Spleen (tissue), 11 donors: Measurements from ENCODE around the gene CRYBB2. TPM values are rescaled to one million over a fixed set of nuclear protein-coding genes. Genes with fewer than 3 reads are reported as not detected.

Source experiments
- DNase-seq: peaks from one replicate; pipeline ENCODE4 v3.0.0-alpha.2; 2020
- H3K27ac ChIP-seq, 8 donors: fragments of 200-600 bp; sonication (generic) in 7 of 8; 1 replicate in 4 of 8; 2 replicates in 4 of 8; pipeline versions ENCODE4 v1.5.0 to v1.8.0; 2016 to 2021; ENCODE audit warnings: inconsistent platforms in 4 of 8, mild to moderate bottlenecking in 4 of 8, moderate library complexity in 1 of 8
- H3K27me3 ChIP-seq, 7 donors: fragments of 200-600 bp; sonication (generic) in 6 of 7; replicated peaks in 1 of 7; 1 replicate in 4 of 7; 2 replicates in 3 of 7; pipeline versions ENCODE4 v1.5.0 to v1.8.0; 2016 to 2021; ENCODE audit warnings: inconsistent platforms in 3 of 7, mild to moderate bottlenecking in 1 of 7
- H3K36me3 ChIP-seq, 6 donors: fragments of 200-600 bp; sonication (generic) in 5 of 6; 1 replicate in 4 of 6; 2 replicates in 2 of 6; pipeline versions ENCODE4 v1.5.0 to v1.8.0; 2016 to 2021; ENCODE audit warnings: inconsistent platforms in 2 of 6
- H3K4me1 ChIP-seq, 6 donors: fragments of 200-600 bp; sonication (generic) in 5 of 6; 1 replicate in 3 of 6; 2 replicates in 3 of 6; pipeline versions ENCODE4 v1.5.0 to v1.8.0; 2016 to 2021; ENCODE audit warnings: inconsistent platforms in 3 of 6
- H3K4me3 ChIP-seq, 8 donors: fragments of 200-600 bp; sonication (generic) in 7 of 8; 1 replicate in 4 of 8; 2 replicates in 4 of 8; pipeline versions ENCODE4 v1.5.0 to v1.8.0; 2016 to 2021; ENCODE audit warnings: inconsistent platforms in 4 of 8, mild to moderate bottlenecking in 4 of 8, moderate library complexity in 2 of 8
- H3K9me3 ChIP-seq, 8 donors: fragments of 200-600 bp; sonication (generic) in 7 of 8; 1 replicate in 4 of 8; 2 replicates in 4 of 8; pipeline versions ENCODE4 v1.5.0 to v1.8.0; 2016 to 2021; ENCODE audit warnings: inconsistent platforms in 4 of 8
- CTCF ChIP-seq, 11 experiments: fragments of 200-600 bp in 7 of 11; fragments of 450-650 bp in 4 of 11; sonication (generic) in 4 of 11; IDR thresholded peaks in 8 of 11; conservative IDR thresholded peaks in 3 of 11; 1 replicate in 7 of 11; 2 replicates in 4 of 11; pipeline versions ENCODE4 v1.4.0 to v1.8.0; 2016 to 2021; ENCODE audit warnings: antibody characterized with exemption in 11 of 11, inconsistent platforms in 4 of 11, mild to moderate bottlenecking in 1 of 11
- POLR2A ChIP-seq, 3 donors: fragments of 450-650 bp; IDR thresholded peaks; one replicate each; pipeline ENCODE4 v1.5.1; 2017; ENCODE audit warnings: antibody characterized with exemption in 3 of 3, mild to moderate bottlenecking in 1 of 3
- POLR2AphosphoS5 ChIP-seq, 3 donors: sonication (generic); formaldehyde crosslinking; IDR thresholded peaks; one replicate each; pipeline ENCODE4 v1.5.1; 2017; ENCODE audit warnings: antibody characterized with exemption in 3 of 3
- WGBS, 5 donors: extraction: QIAGEN DNeasy Blood & Tissue Kit in 3 of 5; methylation state at CpG; one replicate each; pipeline versions ENCODE4 v1.1.5 to v1.1.7; 2013 to 2018; 5-methylcytosine and 5-hydroxymethylcytosine counted together
- intact Hi-C: fragments of 100-400 bp; cut with DNase I; formaldehyde crosslinking; loops from one replicate; pipeline ENCODE4 v1.15.0; 2023; ENCODE audit warnings: low total_unique reads
- polyA plus RNA-seq, 3 donors: library from polyadenylated mRNA; stranded (reverse); fragments of 200-250 nt; gene quantifications; one replicate each; pipeline ENCODE4 v1.2.1, GENCODE V29; 2013
- total RNA-seq, 7 donors: library from RNA; depleted of rRNA in 3 of 7; stranded (reverse); fragments of >200 nt in 3 of 7; fragmentation: NEBNext Ultra II Directional in 4 of 7; extraction: Animal tissue kit (Norgen Biotek cat#: 25700) in 4 of 7; gene quantifications; one replicate each; pipeline versions ENCODE4 v1.1.0 to v1.2.1, GENCODE V29; 2016 to 2021
- donor health status: healthy with polysubstance abuse.
- donor health status: DM: no; HTN: no; CAD: no; lungs with moderate emphysema.
- donor health status: DM: no; HTN: no; CAD: no.
- donor health status: Bipolar disorder and iron deficiency.
- donor health status: healthy.
- donor health status: DM: no; HTN: no; CAD: no.
- donor health status: DM: yes; HTN: yes; CAD: no.

CRYBB2 gene
- total and polyA plus RNA-seq, 10 donors: 0.12 to 0.44 (median 0.15) TPM; not detected in 7

- TF ChIP-seq POLR2A (IDR thresholded peaks at IDR 0.05) (no peak), POLR2AphosphoS5 (IDR thresholded peaks at IDR 0.05) (no peak), CTCF (IDR thresholded peaks at IDR 0.05 in 8 of 11, conservative IDR thresholded peaks at IDR 0.05 in 3 of 11) (no peak)
- Histone ChIP-seq H3K27me3 (peaks cover 0 to 6% (median 0%) of the 10 kb centered on the region in 7 donors), H3K9me3 (no peaks in the 10 kb centered on the region), H3K36me3 (peaks cover 0 to 25% (median 0%) of the 10 kb centered on the region in 6 donors), H3K27ac (no peak within 1 kb of the TSS), H3K4me3 (no peak within 1 kb of the TSS), H3K4me1 (no peaks in the 10 kb centered on the region)
- 78 to 84% (median 83%) methylated on average over 13 to 17 of the region's 17 CpGs for WGBS, 5 donors
- DNase-seq: no peak
- intact Hi-C loops: loop anchor here (10.0 kb wide), 1 partner anchor 55 kb away; no protein-coding TSS in a partner anchor
These were observed 19.5 kb upstream of the CRYBB2 start, which contains the start of gene CRYBB3 for GRCh38 chr22:25199731-25200520. Gene CRYBB3, plus strand, starts transcription at chr22:25199858. Its CDS starts 1,539 bp downstream, at chr22:25201397.

DNA sequence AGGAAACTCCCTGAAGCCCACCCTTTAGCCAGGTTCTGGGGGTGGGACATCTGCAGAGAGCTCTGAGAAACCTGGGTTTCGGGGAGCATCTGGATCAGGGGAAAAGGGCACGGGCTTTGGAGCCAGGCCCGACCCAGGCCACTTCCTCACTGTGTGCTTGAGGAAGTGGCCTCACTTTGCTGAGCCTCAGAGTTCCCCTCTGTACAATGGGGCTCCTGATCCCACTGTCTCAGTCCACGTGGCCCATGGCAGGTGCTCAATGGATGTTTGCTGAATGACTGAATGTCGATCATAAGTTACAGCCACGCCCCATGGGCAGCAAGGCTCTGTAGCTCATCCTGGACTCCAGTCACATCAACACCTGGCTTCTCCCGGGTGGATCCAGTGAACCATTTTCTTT is 18.5 kb upstream of the CRYBB2 start:
- peaks cover 0 to 6% (median 0%) of the 10 kb centered on the region in 7 donors for H3K27me3 ChIP-seq
- no peak overlapping the region for H3K27ac ChIP-seq
- WGBS, 5 donors: 64 to 78% (median 74%) methylated on average over 7 of the region's 7 CpGs
- no peaks in the 10 kb centered on the region for H3K9me3 ChIP-seq
- TF ChIP-seq CTCF (IDR thresholded peaks at IDR 0.05 in 8 of 11, conservative IDR thresholded peaks at IDR 0.05 in 3 of 11): no peak
- intact Hi-C loops: loop anchor here (10.0 kb wide), 1 partner anchor 56 kb away; no protein-coding TSS in a partner anchor
- H3K4me1 ChIP-seq: no peaks in the 10 kb centered on the region
- H3K4me3 ChIP-seq: no peak overlapping the region
- no peak for DNase-seq
- H3K36me3 ChIP-seq: peaks cover 0 to 16% (median 0%) of the 10 kb centered on the region in 6 donors

GRCh38 chr22:25201557-25202273 is 17.7 kb upstream of the CRYBB2 start:
- Histone ChIP-seq H3K36me3 (peaks cover 0 to 12% (median 0%) of the 10 kb centered on the region in 6 donors), H3K9me3 (no peaks in the 10 kb centered on the region), H3K4me3 (no peak overlapping the region), H3K27me3 (peaks cover 0 to 6% (median 0%) of the 10 kb centered on the region in 7 donors), H3K4me1 (no peaks in the 10 kb centered on the region), H3K27ac (no peak overlapping the region)
- no peak for DNase-seq
- WGBS, 5 donors: 50 to 59% (median 53%) methylated on average over 10 of the region's 10 CpGs
- TF ChIP-seq CTCF (IDR thresholded peaks at IDR 0.05 in 8 of 11, conservative IDR thresholded peaks at IDR 0.05 in 3 of 11): no peak
- intact Hi-C loops: loop anchor here (10.0 kb wide), 1 partner anchor 57 kb away; no protein-coding TSS in a partner anchor
